Esophagus (tissue), 2 donors: ENCODE data around the gene KLF16. TPM values are rescaled to one million over a fixed set of nuclear protein-coding genes. Genes with fewer than 3 reads are reported as not detected.

ENCODE experiments used
- H3K27ac ChIP-seq, 2 donors: one replicate each; pipeline ENCODE4 v1.5.1; 2013; ENCODE audit warnings: low read depth in 2 of 2, mild to moderate bottlenecking in 2 of 2, inconsistent platforms in 1 of 2, low read length in 1 of 2, moderate library complexity in 1 of 2
- H3K27me3 ChIP-seq, 2 donors: one replicate each; pipeline ENCODE4 v1.6.1; 2013; ENCODE audit warnings: low read length in 2 of 2, control low read depth in 1 of 2, mild to moderate bottlenecking in 1 of 2; ENCODE audit not compliant: insufficient read depth in 2 of 2, control insufficient read depth in 1 of 2
- H3K36me3 ChIP-seq, 2 donors: one replicate each; pipeline ENCODE4 v1.6.1; 2013; ENCODE audit warnings: low read length in 1 of 2; ENCODE audit not compliant: control insufficient read depth in 2 of 2, insufficient read depth in 2 of 2
- H3K4me1 ChIP-seq, 2 donors: one replicate each; pipeline ENCODE4 v1.6.1; 2013; ENCODE audit warnings: low read length in 1 of 2; ENCODE audit not compliant: control insufficient read depth in 2 of 2, insufficient read depth in 2 of 2
- H3K4me3 ChIP-seq, 2 donors: one replicate each; pipeline ENCODE4 v1.5.1; 2013; ENCODE audit warnings: low read length in 2 of 2, mild to moderate bottlenecking in 2 of 2, low read depth in 1 of 2, moderate library complexity in 1 of 2
- H3K9me3 ChIP-seq, 2 donors: one replicate each; pipeline ENCODE4 v1.6.1; 2013; ENCODE audit warnings: mild to moderate bottlenecking in 2 of 2, low read depth in 1 of 2, low read length in 1 of 2, moderate library complexity in 1 of 2; ENCODE audit not compliant: control insufficient read depth in 2 of 2, insufficient read depth in 1 of 2
- WGBS, 2 donors: extraction: QIAGEN DNeasy Blood & Tissue Kit; methylation state at CpG; one replicate each; pipeline ENCODE4 v1.1.7; 2013; 5-methylcytosine and 5-hydroxymethylcytosine counted together
- polyA plus RNA-seq, 2 donors: library from polyadenylated mRNA; stranded (reverse); fragments of 200-250 nt; gene quantifications; one replicate each; pipeline ENCODE4 v1.2.3, GENCODE V29; 2013
- donor health status: healthy with polysubstance abuse.
- donor health status: Bipolar disorder and iron deficiency.

KLF16 gene
- polyA plus RNA-seq, 2 donors = 9.3 to 13.5 TPM

DNA sequence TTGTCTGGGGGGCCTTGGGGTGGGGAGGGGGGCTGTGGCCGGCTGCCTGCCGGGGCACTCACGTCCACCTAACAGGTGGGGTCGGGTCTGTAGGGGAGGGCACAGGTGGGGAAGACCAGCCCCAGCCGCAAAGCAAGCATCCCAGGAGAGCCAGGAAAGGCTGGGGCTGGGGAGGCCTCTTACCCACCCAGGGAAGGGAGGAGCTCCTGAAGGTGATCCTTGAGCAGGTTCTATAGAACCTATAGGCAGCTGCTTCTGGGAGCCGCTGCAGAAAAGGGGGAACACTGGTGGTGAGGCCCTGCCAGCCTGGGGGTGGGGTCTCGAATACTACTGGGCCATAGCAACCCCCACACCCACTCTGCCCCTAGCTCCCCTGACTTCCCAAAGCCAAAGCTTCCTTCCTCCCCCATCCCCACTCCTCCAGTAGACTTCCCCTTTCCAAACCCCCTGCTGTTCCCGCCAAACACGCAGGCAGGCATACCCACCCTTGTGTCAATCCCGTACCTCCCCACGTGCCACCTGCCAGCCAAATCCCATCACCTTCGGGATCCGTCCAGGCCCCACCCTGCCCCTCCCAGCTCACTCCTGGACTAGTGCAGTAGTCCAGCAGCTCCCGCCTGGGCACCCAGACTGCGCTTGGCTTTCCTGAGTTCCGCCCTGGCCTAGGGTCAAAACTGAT is 5.6 kb downstream of the KLF16 start:
- Histone ChIP-seq H3K27me3 (no peaks in the 10 kb centered on the region), H3K4me1 (peaks cover 17 to 65% of the 10 kb centered on the region in 2 donors), H3K9me3 (no peaks in the 10 kb centered on the region), H3K27ac (peak overlapping the region; percentile 92 to 95), H3K36me3 (peaks cover 0 to 3% of the 10 kb centered on the region in 2 donors), H3K4me3 (peak overlapping the region; percentile 4 to 44)
- WGBS, 2 donors = 28 to 41% methylated on average over 15 to 16 of the region's 16 CpGs

- 2 to 4% methylated on average over 51 to 70 of the region's 73 CpGs for WGBS, 2 donors
- H3K27ac ChIP-seq = peak overlapping the region; percentile 95 to 97
- H3K4me1 ChIP-seq = peaks cover 17 to 67% of the 10 kb centered on the region in 2 donors
- no peaks in the 10 kb centered on the region for H3K9me3 ChIP-seq
- no peaks in the 10 kb centered on the region for H3K27me3 ChIP-seq
- peak overlapping the region; percentile 44 to 50 for H3K4me3 ChIP-seq
- H3K36me3 ChIP-seq = peaks cover 0 to 3% of the 10 kb centered on the region in 2 donors
Measured at GRCh38 chr19:1856698-1857603, 6.4 kb downstream of the KLF16 start.

- Histone ChIP-seq H3K9me3 (no peaks in the 10 kb centered on the region), H3K4me3 (peak overlapping the region; percentile 26 to 44), H3K27me3 (no peaks in the 10 kb centered on the region), H3K36me3 (peaks cover 0 to 3% of the 10 kb centered on the region in 2 donors), H3K27ac (peak overlapping the region; percentile 95 to 97), H3K4me1 (peaks cover 17 to 64% of the 10 kb centered on the region in 2 donors)
- WGBS, 2 donors = 26 to 44% methylated on average over 6 of the region's 6 CpGs
Measured at GRCh38 chr19:1856345-1856697, 7.1 kb downstream of the KLF16 start.

DNA sequence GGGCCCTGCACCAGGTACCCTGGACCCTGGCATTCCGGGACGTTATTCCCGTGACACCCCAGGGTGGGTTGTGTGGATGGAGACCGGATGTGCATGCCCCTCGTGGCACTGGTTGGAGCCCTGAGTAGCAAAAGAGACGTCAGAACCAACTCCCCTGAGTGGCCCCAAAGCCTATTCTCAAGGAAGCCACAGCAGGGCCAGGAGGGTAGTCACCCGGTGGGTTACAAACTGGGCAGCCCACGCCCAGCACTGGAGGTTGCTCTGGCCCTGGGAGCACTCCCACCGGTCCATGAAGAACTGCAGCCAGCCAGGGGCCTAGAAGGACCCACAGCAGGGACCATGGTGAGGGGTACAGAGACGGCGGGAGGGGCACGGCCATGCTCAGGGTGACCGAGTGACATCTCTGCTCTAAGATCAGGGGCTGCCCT is 7.5 kb downstream of the KLF16 start:
- H3K9me3 ChIP-seq = no peaks in the 10 kb centered on the region
- peak overlapping the region; percentile 28 to 44 for H3K4me3 ChIP-seq
- 12 to 15% methylated on average over 13 of the region's 13 CpGs for WGBS, 2 donors
- peaks cover 0 to 3% of the 10 kb centered on the region in 2 donors for H3K36me3 ChIP-seq
- H3K4me1 ChIP-seq = peaks cover 14 to 62% of the 10 kb centered on the region in 2 donors
- no peaks in the 10 kb centered on the region for H3K27me3 ChIP-seq
- H3K27ac ChIP-seq = peak overlapping the region; percentile 95 to 97

DNA sequence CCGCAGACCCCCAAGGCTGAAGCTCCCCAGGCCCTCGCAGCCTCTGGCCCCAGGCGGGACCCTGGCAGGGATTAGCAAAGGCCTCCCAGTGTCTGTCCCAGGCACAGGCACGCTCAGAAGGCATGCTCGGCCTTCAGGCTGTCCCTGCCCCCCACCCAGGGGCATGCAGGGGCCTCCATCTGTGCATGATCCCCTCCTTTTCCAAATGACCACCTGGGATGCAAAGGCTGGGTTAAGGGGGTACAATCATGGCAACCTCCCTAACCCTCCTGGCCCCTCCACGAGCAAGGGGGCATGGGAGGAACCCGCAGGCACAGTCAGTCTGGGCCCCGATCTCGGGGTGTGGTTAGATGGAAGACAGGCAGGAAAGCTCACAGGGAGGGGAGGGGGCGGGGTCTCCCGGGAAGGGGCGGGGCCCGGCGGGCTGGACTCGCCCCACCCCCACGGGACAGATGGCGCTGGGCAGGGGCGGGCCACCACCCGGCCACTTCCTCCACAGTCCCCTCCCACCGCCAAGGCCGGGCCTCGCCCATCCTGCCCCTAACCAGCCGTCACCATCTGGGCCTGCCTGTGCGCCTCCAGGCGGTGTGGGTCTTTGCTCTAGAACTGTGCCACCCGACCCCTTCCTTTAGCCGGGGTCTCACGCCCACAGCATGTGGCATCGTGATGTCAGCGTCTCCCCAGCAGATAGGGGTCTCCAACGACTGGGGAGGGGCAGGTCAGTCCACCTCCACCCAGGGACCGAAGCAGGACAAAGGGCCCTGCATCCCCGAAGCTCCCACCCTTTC is 8.1 kb downstream of the KLF16 start:
- no peaks in the 10 kb centered on the region for H3K9me3 ChIP-seq
- no peaks in the 10 kb centered on the region for H3K27me3 ChIP-seq
- peak overlapping the region; percentile 95 to 97 for H3K27ac ChIP-seq
- peaks cover 0 to 3% of the 10 kb centered on the region in 2 donors for H3K36me3 ChIP-seq
- peaks cover 12 to 60% of the 10 kb centered on the region in 2 donors for H3K4me1 ChIP-seq
- WGBS, 2 donors = 6 to 16% methylated on average over 22 to 32 of the region's 33 CpGs
- peak overlapping the region; percentile 29 to 32 for H3K4me3 ChIP-seq

- no peaks in the 10 kb centered on the region for H3K27me3 ChIP-seq
Measured at GRCh38 chr19:1854542-1855039, 8.8 kb downstream of the KLF16 start.

GRCh38 chr19:1854039-1854541 is 9.3 kb downstream of the KLF16 start:
- H3K27ac ChIP-seq = peak overlapping the region; percentile 87 to 94
- peaks cover 0 to 3% of the 10 kb centered on the region in 2 donors for H3K36me3 ChIP-seq
- 46 to 61% methylated on average over 13 to 16 of the region's 16 CpGs for WGBS, 2 donors
- no peaks in the 10 kb centered on the region for H3K9me3 ChIP-seq
- H3K4me3 ChIP-seq = peak overlapping the region in 1 of 2 donors; percentile 18
- H3K27me3 ChIP-seq = no peaks in the 10 kb centered on the region
- H3K4me1 ChIP-seq = peaks cover 9 to 50% of the 10 kb centered on the region in 2 donors

More at GRCh38 chr19:1854542-1855039, 8.8 kb downstream of the KLF16 start:
- Histone ChIP-seq H3K36me3 (peaks cover 0 to 3% of the 10 kb centered on the region in 2 donors), H3K27ac (peak overlapping the region; percentile 87 to 94), H3K9me3 (no peaks in the 10 kb centered on the region), H3K4me1 (peaks cover 11 to 55% of the 10 kb centered on the region in 2 donors), H3K4me3 (peak overlapping the region; percentile 18 to 29)
- 43 to 67% methylated on average over 37 of the region's 37 CpGs for WGBS, 2 donors

DNA sequence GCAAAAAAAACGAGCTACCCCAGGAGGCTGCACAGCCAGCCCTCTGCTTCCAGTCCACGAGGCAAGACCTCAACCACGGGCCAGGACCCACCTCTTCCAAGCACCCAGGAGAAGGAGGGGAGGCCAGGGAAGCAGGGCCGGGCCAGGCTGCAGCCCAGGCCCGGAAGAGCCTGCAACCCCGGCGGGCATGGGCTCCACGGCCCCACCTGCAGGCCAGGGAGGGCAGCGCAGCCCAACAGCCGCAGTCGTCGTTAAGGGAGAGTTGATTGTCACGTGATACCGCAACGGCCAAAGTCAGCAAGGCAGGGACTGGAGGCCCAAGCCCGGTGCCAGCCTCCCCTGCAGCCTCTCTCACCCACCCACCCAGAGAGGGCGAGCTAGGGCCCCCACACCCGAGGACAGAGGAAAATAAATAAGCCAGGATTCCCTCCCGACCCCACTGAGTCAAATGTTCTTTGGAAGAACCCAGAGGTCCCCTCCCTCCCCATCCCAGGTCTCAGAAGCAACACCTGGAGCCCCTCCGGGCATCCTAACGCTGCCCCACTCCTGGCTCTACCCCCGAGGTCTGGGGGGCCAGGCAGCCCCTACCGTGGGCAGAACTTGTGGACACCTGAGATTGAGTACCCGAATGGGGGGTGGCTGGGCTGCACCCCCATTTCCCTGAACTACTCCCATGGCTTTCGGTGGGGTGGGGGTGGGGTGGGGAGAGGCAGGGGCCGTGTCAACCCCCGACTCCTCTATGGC is 9.9 kb downstream of the KLF16 start:
- Histone ChIP-seq H3K4me1 (peaks cover 9 to 48% of the 10 kb centered on the region in 2 donors), H3K27me3 (no peaks in the 10 kb centered on the region), H3K27ac (peak overlapping the region; percentile 6 to 8), H3K4me3 (no peak overlapping the region), H3K9me3 (no peaks in the 10 kb centered on the region), H3K36me3 (peaks cover 0 to 3% of the 10 kb centered on the region in 2 donors)
- WGBS, 2 donors = 21 to 25% methylated on average over 27 of the region's 27 CpGs
